OCI-LY1 (cell line): ENCODE results near the gene PRRT2.

ENCODE experiments used
- CTCF ChIP-seq: fragments of 200-600 bp; sonication (generic), shearing (Covaris generic); IDR thresholded peaks from 2 replicates; pipeline ENCODE4 v1.5.1; 2017; ENCODE audit warnings: mild to moderate bottlenecking, antibody characterized with exemption, low read length, moderate library complexity, mixed read lengths
- EZH2 ChIP-seq: fragments of 200-600 bp; sonication (generic), shearing (Covaris generic); IDR thresholded peaks from 2 replicates; pipeline ENCODE4 v1.8.0; 2017; ENCODE audit warnings: borderline replicate concordance, mixed run types, mild to moderate bottlenecking, antibody characterized with exemption, low read length, moderate library complexity, mixed read lengths

DNA sequence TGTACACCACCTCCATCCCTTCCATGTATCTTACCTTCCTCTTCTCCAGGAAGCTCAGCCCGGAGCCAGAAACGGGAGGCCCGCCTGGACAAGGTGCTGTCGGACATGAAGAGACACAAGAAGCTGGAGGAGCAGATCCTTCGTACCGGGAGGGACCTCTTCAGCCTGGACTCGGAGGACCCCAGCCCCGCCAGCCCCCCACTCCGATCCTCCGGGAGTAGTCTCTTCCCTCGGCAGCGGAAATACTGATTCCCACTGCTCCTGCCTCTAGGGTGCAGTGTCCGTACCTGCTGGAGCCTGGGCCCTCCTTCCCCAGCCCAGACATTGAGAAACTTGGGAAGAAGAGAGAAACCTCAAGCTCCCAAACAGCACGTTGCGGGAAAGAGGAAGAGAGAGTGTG lies 7.5 kb downstream of the PRRT2 start:
- no peak for TF ChIP-seq CTCF
- no peak for TF ChIP-seq EZH2
